T47D (cell line): ENCODE results near the gene FAM13A.

ENCODE experiments used
- DNase-seq, 2 experiments: peaks; one replicate each; pipeline versions ENCODE4 v3.0.0 to v3.0.0-alpha.2; 2011 to 2012; ENCODE audit warnings: low read depth in 1 of 2, low spot score in 1 of 2
- JUND ChIP-seq: IDR thresholded peaks from 2 replicates; pipeline ENCODE4 v1.6.1; 2012; ENCODE audit warnings: low read depth
- in situ Hi-C: cut with HindIII; loops from 2 replicates; pipeline ENCODE4 v1.10.0; 2016; ENCODE audit warnings: low sequenced_read_pairs, low pct_unique_long_range_greater_than_20kb

FAM13A gene

DNA sequence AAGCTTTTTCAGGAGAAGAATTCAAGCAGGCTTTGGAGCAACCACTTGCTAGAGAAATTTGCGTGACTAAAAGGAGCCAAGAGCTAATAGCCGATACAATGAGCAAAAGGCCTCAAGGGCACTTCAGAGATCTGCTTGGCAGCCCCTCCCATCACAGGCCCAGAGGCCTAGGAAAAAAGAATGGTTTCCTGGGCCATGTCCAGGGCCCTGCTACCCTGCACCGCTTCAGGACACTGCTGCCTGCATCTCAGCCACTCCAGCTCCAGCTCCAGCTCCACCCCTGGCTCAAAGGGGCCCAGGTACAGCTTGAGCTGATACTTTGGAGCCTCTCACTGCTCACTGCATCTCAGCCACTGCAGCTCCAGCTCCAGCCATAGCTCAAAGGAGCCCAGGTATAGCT, 98.9 kb downstream of the FAM13A start:
- in situ Hi-C loops, result no loop called here
- no peak for TF ChIP-seq JUND
- no peak for DNase-seq

DNA sequence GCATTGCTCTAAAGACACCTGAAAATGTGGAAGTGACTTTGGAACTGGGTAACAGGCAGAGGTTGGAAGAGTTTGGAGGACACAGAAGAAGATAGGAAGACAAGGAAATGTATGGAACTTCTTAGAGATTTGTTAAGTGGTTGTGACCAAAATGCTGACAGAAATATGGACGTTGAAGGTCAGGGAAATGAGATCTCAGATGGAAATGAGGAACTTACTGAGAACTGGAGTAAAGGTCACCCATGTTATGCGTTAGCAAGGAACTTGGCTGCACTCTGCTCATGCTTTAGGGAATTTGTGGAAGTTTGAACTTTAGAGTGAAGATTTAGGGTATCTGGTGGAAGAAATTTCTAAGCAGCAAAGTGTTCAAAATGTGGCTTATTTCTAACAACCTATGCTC, 99.4 kb downstream of the FAM13A start:
- in situ Hi-C loops, result no loop called here
- TF ChIP-seq JUND, result no peak
- no peak for DNase-seq

DNA sequence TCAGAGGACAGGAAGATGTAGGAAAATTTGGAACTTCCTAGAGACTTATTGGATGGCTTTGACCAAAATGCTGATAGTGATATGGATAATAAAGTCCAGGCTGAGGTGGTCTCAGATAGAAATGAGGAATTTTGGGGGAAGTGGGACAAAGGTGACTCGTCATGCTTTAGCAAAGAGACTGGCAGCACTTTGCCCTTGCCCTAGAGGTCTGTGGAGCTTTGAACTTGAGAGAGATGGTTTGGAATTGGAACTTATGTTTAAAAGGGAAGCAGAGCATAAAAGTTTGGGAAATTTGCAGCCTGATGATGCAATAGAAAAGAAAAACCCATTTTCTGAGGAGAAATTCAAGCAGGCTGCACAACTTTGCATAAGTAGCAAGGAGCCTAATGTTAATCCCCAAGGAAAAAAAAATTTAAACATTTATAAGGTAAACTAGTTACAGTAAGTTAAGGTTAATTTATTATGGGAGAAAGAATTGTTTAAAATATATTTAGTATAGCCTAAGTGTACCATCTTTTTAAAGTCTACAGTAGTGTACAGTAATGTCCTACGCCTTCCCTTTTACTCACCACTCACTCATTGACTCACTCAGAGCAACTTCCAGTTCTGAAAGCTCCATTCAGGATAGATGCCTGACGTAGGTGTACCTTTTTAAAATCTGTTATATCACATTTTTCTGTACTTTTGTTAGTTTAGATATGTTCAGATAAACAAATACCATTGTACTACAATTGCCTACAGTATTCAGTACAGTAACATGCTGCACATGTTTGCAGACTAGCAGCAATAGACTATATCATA, 101.2 kb downstream of the FAM13A start:
- in situ Hi-C loops, result no loop called here
- no peak for TF ChIP-seq JUND
- no peak for DNase-seq

DNA sequence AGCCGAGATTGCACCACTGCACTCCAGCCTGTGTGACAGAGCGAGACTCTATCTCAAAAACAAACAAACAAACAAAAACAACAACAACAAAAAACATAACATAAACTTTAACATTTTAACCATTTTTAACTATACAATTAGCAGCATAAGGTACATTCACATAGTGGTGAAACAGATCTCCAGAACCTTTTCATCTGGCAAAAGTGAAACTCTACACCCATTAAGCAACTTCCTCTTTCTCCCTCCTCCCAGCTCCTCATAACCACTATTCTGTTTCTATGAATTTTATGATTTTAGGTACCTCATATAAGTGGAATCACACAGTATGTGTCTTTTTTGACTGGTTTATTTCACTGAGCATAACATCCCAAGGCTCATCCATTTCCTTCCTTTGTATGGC, 103.6 kb downstream of the FAM13A start:
- TF ChIP-seq JUND, result no peak
- DNase-seq, result no peak
- in situ Hi-C loops, result no loop called here

DNA sequence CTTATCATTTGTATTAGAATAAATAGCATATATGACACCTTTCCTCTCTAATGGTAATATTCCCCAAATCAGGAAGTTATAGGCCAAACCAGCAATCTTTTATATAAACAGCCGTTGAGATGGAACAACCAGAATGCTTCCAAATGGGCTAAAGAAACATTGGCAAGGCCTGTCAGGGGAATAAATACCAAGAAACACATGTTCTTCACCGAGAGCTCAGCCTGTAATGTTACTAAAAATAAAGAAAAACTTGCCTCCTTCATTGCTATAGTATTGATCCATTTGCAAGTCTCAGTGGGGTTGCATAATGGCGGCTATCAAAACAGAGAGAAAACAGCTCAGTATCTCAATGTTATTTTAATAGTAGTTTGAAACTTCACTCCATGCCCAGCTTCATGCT, 104.9 kb downstream of the FAM13A start:
- no peak for TF ChIP-seq JUND
- DNase-seq, result no peak
- in situ Hi-C loops, result no loop called here

DNA sequence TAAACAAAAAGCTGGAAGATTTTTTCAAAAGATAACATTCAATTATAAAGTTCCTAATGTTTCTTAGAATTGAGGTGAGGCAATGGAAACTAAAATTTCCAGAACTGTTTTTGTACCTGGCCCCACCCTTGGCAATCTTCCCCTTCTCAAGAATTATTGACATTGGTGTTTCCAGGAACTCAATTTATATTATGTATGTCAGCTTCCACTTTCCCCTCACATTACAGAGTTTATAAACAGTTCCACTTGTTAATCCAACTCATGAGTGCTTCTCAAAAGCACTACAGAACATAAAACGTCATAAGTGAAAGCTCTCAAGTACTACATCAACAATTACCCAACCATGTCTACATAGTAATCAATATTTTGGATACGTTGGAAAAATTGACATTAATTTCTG, 107.4 kb downstream of the FAM13A start:
- in situ Hi-C loops, result no loop called here
- no peak for DNase-seq
- no peak for TF ChIP-seq JUND

DNA sequence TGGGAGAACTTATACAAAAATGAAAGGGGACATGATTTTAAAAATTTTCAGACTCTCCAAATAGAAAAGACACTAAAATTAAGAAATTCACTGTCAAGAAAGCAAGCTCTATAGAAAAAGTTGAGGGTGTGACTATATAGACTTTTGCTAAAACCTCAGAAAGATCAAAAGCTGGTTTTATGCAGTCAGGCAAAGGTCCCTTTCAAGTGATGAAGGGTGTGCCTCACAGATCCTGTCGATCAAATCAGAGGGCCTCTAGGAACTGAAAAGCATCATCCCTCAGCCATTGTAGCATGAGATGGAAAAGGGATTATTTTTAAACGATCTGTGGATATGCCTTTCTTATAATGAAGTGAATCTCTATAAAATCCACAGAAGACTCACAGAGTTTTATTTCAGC, 116.5 kb downstream of the FAM13A start:
- in situ Hi-C loops, result no loop called here
- no peak for TF ChIP-seq JUND
- no peak for DNase-seq

DNA sequence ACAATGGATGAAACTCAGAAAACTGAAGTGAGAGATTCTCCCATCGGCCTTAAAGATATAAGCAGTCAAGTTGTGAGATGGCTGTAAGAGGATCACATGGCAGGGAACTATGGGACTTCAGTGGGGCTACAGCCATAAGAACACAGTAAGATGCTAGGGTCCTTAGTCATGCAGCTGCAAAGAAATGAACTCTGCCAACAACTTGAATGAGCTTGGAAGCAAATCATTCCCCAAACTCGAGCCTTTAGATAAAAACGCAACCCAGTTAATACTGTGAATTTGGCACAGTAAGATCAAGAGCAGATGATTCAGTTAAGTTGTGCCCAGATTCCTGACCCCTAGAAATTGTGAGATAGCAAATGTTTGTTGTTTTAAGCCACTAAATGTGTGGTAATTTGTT, 117.3 kb downstream of the FAM13A start:
- no peak for DNase-seq
- in situ Hi-C loops, result no loop called here
- TF ChIP-seq JUND, result no peak

DNA sequence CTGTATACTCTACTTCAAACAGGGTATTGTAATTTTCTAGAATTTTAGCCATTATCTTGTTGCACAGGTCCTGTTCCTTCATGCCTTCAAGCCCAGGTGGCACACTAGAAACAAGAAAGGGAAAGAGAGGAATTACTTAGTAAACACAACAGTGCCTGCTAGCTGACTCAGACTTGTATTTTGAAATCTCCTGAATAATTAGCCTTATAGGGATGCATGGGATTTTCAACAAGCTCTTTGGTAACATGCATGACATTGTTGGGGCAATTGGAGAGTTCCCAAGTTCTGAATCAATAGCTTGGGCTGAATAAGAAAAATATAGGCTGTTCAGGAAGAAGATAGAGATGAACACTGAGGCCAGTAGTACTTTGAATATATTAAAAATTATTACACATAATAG, 118.8 kb downstream of the FAM13A start:
- TF ChIP-seq JUND, result no peak
- DNase-seq, result no peak
- in situ Hi-C loops, result no loop called here

DNA sequence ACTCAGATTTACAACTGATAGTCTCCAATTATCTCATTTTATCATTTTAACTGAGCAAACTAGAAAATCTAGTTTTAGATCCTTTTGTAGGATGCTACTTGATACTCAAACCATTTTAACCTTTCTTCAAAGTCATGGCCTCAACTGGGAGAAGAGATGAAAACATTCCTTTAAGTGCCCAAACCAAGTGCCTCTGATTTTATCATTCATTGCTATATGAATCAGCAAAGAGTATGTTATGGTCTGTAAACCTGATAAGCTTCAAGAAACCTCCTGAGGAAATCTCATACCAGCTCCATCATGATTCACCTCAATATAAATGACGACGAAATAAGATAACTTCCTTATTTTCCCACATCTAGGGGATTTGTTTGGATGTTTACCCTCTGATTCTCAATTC, 119.9 kb downstream of the FAM13A start:
- TF ChIP-seq JUND, result no peak
- no peak for DNase-seq
- in situ Hi-C loops, result no loop called here

DNA sequence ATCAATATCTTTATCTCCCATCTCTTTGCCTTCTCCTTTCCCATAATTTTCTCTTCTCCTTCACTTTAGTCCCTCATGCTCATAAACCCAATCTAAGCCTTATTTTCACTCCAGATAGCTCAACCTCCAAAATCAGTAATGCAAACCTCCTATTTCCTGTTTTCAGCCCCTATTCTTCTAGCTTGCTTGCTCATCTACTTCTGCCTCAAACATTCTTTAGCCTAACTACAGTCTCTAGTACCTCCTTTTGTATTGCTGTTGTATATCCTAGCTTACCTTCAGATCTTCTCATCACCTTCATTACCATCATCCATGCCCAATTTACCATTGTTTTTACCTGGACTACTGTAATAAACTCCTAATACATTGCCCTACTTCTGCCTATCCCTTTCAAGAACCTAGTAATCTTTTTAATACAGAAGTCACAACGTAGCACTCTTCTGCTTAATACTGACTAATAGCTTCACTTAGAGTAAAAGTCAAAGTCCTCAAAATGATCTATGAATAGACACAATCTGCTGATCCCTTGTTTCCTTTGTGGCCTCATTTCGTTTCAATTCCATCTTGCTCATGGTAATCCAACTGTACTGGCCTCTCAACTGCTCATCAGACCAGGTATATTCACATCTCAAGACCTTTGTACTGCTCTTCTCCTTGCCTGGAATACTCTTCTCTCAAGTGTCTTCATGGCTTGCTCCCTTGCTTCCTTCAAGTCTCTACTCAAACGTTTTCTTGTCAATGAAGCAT, 123.4 kb downstream of the FAM13A start:
- no peak for TF ChIP-seq JUND
- DNase-seq, result no peak
- in situ Hi-C loops, result no loop called here

DNA sequence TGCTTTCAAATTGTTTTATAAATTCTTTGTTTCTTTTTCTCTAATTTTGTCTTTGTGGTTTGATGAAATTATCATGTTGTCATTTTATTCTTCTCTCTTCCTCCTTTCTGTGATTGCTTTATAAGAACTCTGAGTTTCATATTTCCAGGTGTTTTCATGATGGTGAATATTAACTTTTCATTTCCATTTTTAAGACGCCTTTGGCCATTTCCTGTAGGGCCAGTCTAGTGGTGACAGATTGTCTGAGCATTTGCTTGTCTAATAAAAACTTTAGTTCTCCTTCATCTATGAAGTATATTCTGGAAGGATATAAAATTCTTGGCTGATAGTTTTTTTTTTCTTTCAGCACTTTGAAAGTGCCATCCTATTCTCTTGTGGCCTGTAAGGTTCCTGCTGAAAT, 128.1 kb downstream of the FAM13A start:
- no peak for DNase-seq
- no peak for TF ChIP-seq JUND
- in situ Hi-C loops, result no loop called here

DNA sequence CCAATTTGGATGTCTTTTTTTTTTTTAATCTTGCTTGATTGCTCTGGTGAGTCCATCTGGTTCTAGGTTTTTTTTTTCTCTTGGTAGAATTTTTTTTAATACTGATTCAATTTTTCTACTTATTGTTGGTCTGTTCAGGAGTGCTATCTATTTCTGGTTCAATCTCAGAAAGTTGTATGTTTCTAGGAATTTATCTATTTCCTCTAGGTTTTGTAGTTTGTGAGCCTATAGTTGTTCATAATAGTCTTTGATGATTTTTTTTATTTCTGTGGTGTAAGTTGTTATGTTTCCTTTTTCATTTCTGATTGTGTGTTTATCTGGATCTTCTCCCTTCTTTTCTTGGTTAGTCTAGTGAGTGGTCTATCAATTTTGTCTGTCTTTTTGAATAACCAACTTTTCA, 129.6 kb downstream of the FAM13A start:
- DNase-seq, result no peak
- in situ Hi-C loops, result no loop called here
- no peak for TF ChIP-seq JUND
